ENCODE measurements around the gene TMEM182.

- TF ChIP-seq, protein P1, sequence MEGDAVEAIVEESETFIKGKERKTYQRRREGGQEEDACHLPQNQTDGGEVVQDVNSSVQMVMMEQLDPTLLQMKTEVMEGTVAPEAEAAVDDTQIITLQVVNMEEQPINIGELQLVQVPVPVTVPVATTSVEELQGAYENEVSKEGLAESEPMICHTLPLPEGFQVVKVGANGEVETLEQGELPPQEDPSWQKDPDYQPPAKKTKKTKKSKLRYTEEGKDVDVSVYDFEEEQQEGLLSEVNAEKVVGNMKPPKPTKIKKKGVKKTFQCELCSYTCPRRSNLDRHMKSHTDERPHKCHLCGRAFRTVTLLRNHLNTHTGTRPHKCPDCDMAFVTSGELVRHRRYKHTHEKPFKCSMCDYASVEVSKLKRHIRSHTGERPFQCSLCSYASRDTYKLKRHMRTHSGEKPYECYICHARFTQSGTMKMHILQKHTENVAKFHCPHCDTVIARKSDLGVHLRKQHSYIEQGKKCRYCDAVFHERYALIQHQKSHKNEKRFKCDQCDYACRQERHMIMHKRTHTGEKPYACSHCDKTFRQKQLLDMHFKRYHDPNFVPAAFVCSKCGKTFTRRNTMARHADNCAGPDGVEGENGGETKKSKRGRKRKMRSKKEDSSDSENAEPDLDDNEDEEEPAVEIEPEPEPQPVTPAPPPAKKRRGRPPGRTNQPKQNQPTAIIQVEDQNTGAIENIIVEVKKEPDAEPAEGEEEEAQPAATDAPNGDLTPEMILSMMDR (IDR thresholded peaks at IDR 0.05), result no peak
- no peak for TF ChIP-seq POLR2A (IDR thresholded peaks at IDR 0.05)
Observed at GRCh38 chr2:102788216-102788884, 26.5 kb downstream of the TMEM182 start.
